ENCODE results near the gene ZMYND8. TPM values are rescaled to one million over a fixed set of nuclear protein-coding genes. Genes with fewer than 3 reads are reported as not detected.

The ZMYND8 gene
- total RNA-seq, 1 experiment from 2014 or later, result 11.7 TPM

DNA sequence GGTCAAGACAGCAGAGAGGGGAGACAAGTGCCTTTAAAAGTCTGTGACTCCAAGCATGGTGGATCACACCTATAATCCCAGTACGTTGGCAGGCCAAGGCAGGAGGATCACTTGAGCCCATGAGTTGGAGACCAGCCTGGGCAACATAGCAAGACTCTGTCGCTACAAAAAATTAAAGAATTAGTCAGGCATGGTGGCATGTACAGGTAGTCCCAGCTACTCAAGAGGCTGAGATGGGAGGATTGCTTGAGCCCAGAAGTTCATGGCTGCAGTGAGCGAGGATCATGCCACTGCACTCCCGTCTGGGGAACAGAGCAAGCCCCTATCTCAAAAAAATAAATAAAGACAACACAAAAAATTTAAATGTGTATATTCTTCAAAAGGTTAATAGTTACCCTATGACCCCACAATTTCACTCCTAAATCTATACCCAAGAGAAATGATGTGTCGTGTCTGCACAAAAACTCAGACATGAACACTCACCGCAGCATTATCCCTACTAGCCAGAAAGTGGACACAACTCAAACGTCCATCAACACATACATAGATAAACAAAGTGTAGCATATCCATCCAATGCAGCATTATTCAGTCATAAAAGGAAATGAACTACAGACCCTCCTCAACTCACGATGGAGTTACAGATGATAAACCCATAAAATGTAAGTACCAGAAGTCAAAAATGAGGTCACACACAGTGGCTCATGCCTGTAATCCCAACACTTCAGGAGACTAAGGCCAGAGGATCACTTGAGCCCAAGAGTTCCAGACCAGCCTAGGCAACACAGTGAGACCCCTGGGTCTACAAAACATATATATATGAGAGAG, 23.9 kb downstream of the ZMYND8 start:
- DNase-seq (ENCODE audit: low spot score), result no peak

DNA sequence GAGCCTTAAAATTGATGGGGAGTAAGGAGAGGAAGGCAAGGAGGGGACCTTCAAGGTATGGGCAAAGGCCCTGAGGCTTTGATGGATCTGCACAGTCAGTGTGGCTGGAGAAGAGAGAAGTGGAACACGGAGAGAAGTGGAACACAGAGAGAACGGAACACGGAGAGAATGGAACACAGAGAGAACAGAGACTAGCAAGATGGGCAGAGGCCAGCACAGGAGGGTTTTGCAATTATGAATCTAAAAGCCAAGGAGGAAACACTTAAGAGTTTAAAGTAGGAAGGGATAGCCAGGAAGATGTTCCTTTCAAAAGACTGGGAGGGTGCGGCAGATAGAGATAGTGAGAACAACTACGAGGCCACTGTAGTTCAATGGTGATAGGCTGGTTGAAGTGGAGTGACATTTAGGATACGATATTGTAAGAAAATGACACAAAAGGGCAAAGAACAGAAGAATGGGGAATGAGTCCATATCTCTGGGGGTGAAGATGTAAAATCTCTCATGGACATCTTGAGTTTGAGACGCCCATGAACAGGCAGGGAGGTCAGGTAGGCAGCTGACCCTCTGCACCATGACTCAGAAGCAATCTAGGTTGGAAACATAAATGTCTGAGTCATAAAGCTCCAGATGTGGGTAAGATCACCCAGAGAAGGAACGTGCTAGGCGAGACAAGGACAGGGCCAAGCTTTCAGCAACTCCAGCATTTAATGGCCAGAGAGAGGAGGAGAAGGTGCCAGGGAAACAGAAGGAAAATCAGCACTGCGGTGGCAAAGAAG, 25.4 kb downstream of the ZMYND8 start:
- peak; percentile 78 for DNase-seq (ENCODE audit: low spot score)

DNA sequence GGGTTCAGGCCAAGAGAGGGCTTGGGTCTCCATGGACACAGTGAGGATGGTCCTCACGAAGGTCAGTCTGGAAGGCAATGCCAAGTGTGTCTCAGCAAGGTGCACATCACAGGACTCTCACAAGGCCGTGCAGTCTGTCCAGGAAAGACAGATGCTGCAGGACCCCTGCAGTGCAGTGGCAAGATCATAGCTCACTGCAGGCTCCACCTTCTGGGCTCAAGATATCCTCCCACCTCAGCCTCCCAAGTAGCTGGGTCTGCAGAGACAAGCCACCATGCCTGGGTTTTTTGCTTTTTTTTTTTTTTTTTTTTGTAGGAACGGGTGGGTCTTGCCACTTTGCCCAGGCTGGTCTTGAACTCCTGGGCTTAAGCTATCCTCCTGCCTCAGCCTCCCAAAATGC, 26.4 kb downstream of the ZMYND8 start:
- DNase-seq (ENCODE audit: low spot score), result no peak

DNA sequence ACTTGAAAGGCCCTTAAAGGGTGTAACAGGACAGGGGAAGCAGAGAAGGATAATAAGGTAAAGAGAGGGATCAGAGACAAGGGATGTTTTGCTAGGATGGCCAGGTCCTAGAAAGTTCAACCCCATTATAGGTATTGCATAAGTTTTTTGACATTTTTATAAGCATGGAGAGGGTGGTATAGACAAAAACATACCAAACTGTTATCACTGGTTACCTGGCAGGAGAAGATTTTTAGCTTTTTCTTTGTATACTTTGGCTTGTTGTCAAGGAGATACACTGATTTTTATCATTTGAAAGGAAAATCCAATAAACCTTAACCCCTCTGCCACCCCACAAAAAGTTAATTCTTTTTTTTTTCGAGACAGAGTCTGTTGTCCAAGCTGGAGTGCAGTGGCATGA, 28.4 kb downstream of the ZMYND8 start:
- no peak for DNase-seq (ENCODE audit: low spot score)

DNA sequence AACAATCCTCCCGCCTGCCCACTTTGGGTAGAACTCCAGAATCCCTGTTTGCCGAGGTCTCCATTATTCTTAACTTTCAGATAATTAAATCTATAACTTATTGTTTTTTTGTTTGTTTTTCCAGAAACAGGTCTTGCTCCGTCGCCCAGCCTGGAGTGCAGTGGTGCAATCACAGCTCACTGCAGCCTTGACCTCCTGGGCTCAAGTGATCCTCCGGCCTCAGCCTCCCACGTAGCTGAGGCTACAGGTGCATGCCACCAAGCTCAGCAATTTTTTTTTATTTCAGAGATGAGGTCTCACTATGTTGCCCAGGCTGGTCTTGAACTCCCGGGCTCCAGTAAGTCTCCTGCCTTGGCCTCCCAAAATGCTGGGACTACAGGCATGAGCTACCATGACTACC, 28.8 kb downstream of the ZMYND8 start:
- no peak for DNase-seq (ENCODE audit: low spot score)

DNA sequence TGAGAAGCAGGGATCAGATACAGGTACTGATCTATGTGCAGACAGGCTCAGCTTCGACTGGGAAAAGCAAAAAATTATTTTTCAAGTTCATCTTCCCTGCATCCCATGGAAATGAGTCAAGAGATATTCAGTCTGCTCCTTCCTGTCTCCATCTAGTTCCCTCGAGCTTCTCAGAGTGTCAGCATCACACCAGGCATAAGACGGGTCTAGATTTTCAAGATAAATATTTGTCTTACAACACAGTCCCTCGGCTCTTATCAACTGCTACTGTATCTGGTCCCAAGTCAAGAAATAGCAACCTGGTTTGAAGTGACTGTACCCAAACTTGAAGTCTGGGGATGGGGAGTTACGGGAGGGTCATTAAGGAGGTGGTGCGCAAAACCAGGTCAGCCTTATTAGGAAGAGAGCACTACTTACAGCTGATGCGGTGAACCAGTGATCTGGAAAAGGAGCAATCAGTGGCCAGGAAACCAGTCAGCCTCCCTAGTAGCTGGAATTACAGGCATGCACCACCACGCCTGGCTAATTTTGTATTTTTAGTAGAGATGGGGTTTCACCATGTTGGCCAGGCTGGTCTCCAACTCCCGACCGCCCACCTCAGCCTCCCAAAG, 29.7 kb downstream of the ZMYND8 start:
- no peak for DNase-seq (ENCODE audit: low spot score)

DNA sequence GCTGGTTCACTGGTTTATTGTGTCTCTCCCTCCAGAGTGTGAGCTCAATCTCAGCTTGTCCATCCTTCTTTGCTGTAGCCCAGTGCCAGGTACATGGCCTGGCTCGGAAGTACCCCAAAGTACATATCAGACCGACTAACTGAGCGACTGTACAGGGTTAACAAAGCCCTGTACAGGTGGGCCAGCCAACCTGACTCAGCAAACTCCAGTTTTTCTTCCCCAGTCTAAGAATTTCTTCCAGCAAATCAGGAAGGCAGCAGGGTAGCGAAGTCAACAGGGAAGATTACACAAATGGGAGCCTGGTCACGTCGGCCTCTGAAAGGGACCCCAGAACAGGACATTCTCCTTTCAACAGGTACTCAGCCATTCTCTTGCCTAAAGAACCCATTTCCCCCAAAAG, 31.3 kb downstream of the ZMYND8 start:
- no peak for DNase-seq (ENCODE audit: low spot score)

DNA sequence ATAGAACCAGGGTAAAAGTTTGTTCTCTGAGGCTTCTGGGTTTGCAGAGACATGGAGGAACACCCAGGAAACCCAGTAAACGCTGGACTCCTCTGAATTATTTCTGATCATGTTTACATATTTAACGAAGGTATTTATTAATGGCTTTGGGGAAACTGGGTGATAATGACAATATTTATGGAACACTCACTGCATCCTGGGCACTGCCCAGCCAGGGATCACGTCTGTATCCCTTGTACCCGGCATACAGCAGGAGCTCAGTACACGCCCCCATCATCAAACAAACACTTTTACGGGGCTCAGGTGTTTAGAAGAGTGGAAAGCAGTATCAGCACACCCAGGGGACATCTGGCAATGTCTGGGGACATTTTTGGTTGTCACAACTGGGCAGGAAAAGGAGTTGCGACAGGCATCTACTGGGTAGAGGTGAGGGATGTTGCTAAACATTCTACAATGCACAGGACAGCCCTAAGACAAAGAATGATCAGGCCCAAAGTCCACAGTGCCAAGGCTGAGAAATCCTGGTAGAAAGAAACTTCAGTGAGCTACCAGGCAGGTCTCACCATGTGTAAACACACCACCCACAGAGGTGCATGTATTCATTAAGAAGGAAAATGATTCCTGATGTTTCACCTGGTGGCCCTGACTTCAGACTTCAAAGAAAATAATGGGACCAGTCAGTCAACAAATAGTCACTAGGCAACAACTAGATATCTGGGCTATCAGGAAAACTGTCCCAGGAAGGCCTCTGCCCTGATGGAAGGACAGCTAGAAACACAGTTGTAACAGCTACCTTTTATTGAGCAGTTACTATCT, 35.3 kb downstream of the ZMYND8 start:
- no peak for DNase-seq (ENCODE audit: low spot score)

DNA sequence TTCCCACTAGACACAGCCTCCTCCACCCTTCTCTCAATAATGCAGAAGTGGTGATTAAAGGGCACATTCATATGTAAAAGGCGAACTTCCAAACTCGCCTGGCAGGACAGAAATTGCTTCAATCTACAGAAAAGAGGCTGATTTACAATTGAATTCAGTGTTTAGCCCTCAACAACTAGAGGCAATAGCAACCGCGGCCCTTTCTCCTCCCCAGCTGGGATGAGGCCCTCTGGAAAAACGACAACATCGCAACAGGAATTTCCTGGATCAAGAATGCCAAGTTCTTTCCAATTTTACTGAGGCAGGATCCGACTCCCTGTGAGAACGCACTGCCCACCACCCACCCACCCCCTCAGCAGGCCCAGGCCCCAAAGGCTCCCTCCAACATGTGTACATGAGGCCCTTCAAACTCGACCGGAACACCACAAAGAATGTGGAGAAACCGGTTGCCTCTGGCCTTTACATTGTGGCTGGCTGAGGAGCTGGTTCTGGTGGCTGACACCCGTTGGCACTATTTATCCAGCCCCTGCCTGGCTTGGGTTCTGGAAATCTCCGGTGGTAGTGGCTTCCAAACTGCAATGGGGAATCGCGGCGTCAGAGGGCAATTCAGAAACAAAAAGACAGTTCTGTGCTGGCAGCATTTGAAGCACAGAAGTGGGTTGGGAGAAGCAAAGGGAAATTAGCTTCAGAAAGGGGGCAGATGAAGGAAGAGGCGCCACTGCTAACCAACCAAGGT, 36.8 kb downstream of the ZMYND8 start:
- DNase-seq (ENCODE audit: low spot score), result no peak

DNA sequence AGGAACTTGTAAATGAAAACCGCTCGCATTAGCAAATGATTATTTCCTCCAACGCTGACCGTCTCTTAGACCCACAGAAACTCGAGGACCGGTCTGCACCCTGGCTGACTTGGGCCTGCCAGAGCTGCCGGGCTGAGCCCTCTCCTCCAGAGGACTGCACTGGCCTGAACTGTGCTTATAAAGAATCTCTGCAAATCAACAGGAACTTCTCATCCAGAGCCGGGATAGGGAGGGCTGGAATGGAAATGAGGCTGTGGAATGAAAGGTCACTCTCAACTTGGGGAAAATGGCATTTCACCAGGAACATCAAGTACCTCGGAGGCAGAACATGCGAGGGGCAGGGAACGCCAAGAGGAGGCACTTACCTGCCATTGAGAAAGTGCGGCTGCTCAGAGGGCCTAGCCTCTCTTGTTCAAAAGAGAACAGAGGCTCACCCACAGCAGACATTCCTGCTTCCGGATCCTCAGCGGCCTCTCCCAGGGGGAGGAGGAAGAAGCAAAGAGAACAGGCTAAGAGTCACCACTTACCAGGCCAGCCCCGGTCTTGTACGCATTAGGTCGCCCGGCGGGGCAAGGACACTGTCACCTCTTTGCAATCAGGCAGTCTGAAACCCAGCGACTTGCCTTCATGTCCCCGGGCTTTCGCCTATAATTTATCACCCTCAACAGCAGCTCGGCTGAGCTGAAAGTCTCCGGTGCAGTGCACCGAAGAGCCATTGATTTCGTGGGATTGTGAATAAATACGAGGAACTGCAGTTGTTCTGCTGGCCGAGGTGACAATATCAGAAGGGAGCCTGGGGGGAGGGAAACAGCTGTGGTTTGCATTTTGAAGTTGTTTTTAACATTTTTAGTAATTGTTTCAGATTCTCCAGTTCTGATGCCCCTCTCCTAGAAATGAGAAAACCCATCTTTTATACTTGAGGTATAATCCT, 37.6 kb downstream of the ZMYND8 start:
- no peak for DNase-seq (ENCODE audit: low spot score)

DNA sequence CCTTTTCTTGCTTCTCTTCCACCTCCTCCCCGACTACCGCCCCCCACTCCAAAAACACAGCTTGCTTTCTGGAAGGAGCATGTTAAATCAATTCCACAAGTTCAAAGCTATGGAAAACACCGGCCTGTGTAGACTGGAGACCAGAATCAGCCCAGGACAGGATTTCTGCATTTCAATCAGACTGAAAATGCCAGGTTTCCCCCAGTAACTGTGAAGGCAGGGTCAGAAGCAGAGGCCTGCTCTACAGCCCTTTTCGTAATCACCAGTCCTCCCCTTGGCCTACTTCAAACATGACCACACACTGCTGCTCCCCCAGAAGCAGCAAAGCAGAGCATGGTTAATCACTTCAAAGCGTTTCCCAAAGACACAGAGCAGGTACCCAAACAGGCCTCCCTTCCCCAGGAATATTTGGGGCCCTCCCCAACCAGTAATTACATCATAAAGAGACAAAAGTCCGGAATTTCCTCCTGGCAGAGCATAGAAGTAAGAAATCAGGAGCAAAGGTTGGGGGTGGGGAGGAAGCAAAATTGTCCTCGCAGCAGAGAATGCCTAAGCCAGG, 38.4 kb downstream of the ZMYND8 start:
- DNase-seq (ENCODE audit: low spot score), result no peak

DNA sequence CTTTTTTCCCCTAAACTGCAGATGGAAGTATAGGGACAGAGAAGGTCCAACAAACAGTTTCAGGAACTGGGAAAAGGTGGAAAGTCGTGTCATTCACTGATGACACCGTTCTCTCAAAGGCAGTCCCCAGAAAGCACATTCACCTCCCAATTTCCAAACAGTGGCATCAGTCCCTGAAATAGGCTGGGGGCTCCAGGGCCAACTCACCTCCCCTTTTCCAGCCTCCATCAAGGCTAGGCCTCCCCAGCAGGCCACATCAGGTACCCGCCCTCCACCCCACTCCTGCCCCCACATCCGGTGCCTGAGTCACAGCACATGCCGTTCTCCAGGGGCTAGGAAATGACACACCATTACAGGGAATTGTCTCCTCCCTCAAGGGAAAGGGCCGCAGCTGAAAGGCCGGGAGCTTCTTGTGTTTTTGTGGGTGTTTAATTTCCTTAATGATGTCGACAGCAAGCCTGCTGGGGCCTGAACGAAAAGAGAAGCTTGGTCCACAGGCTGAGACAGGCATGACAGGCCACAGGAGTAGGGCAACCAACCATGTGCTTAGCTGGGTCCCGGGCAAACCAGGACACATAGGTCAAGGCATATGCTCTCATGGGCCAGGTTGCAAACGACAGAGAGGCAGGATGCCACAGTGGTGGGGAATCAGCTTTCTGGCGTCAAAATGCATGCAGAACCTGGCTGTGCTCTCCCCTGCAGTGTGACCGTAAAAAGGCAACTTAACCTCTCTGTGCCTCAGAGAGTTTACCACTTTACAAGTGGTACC, 39.2 kb downstream of the ZMYND8 start:
- peak; percentile 94 for DNase-seq (ENCODE audit: low spot score)

DNA sequence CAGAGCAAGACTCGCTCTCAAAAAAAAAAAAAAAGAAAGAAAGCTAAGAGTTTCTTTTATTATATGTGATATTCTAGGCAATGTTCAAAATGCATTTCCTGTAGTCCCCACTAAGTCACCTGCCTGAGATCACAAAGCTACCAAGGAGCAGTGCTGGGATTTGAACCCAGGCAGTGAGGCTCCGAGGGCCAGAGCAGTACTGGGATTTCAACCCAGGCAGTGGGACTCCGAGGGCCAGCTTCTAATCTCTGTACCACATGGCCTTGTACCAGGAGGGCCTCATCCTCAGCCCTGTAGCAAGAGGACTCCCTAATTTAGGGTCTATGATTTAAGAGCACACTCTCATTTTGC, 39.7 kb downstream of the ZMYND8 start:
- no peak for DNase-seq (ENCODE audit: low spot score)

DNA sequence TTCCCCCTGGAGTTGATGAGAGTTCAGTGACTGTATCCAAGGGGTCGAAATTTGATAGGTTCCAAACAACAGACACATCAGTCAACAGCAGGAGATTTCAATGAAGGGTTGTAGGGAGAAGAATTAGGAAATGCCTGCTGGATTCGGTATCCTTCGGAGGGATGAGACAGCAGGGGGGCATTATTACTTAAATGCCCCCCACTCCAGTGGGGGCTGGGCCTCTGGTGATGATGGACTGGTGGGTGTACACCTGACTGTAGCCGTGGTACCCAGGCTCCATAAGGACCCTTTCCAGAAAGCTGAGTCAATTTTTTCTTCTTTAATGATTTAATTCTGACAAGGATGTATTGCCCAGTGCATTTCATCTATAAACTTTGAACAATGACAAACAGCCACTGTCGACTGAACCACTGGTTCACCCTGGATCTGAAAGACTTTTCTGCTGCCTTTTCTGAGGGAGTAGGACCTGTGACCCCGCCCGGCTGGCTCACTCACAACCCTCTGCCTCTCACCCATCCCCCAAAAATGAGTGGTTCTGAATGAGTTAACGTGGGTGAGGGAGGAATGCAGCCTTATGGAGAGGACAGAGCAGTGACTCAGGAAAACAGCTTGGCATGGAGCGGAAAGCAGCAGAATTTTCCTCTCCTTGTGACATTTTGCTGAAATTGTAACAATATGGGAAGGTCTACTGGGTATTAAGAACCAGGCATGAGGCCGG, 41.0 kb downstream of the ZMYND8 start:
- DNase-seq (ENCODE audit: low spot score), result peak; percentile 81

DNA sequence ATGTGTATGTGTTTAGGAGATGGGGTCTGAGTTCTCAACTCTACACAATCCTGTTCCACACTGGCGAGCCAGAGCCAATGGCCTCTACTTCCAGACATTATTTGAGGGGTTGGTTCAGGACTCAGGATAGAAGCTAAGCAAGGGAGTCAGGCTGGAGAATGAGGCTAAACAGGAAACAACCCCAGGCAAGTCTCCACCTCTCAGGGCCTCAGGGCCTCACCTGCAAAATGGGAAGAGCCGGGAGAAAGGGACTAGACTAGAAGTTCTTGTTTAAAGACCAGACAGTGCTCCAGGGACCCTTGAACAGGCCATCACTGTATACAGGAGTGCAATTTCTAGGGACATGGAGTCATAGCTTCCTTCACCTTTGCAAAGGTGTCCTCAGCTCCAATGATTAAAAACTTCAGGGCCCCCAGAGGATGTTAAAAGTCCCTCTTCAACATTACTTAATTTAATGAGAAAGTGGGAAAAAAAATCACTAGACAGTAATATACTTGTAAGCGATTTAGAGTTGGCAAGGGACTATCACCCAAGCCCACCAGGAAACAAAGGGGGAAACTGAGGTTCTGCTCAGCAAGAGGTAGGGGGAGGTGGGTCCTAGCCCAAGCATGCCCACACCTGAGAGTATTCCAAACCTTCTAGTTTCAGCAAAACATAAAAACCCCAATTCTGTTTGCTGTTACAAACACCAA, 41.7 kb downstream of the ZMYND8 start:
- no peak for DNase-seq (ENCODE audit: low spot score)

DNA sequence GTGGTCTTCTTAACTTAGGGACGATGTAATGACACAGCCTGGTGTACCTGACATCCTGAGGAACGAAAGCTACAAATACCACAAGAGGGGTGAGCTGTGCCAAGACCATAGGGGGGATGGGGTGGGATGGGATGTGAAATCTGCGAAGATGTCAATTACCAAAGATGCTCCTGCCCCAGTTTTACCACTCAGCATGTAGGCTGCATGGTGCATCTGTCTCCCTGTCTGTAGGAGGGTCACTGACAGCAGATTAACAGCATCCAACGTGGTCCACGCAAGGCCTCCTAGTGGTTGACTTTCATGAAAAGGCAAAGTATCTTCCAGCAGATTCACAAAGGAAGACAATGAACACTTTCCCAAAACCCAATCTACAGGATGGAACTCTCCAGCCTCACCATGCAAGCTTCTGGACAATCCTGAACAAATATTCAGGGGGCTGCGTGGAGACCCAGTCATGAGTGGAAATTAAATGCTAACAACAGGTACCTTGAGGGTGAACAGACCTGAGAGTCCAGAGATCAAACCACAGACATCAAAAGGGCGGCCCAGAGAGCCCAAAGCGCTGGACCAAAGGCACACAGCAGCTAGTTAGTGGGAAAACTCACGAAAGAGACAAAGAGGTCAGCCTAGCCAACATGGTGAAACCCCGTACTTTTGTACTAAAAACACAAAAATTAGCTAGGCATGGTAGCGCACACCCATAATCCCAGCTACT, 44.4 kb downstream of the ZMYND8 start:
- DNase-seq (ENCODE audit: low spot score), result no peak

DNA sequence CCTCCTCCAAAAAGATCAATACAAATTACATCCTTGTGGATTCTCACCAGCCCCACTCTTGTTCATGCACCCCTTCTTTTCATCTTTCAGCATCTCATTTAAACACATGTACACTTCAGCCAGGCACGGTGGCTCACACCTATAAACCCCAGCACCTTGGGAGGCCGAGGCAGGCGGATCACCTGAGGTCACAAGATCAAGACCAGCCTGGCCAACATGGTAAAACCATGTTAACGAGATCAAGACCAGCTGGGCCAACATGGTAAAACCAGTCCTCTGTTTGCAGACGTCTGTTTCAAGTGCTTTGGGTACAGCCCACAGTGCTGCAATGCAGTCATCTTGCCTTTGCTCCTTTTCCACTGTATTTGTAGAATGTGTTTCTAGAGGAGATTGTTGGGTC, 45.3 kb downstream of the ZMYND8 start:
- DNase-seq (ENCODE audit: low spot score), result no peak
